Psoas muscle (tissue), 8 donors: Measurements from ENCODE around the gene MED9. TPM values are rescaled to one million over a fixed set of nuclear protein-coding genes. Genes with fewer than 3 reads are reported as not detected.

ENCODE experiments used
- ATAC-seq, 4 donors: fragments of 200-7000 bp; cut with Tn5 transposase; one replicate each; pipeline ENCODE4 v1.9.1; 2020; ENCODE audit warnings: moderate library complexity in 3 of 4, mild to moderate bottlenecking in 2 of 4
- DNase-seq, 2 donors: peaks; one replicate each; pipeline ENCODE4 v3.0.0-alpha.2; 2020
- H3K27ac ChIP-seq: fragments of 200-600 bp; one replicate; pipeline ENCODE4 v1.8.0; 2022
- H3K27me3 ChIP-seq, 3 donors: fragments of 200-600 bp in 1 of 3; one replicate each; pipeline versions ENCODE4 v1.6.1 to v1.8.0; 2013 to 2022; ENCODE audit warnings: low read length in 2 of 3, mild to moderate bottlenecking in 2 of 3, moderate library complexity in 1 of 3; ENCODE audit not compliant: insufficient read depth in 3 of 3
- H3K36me3 ChIP-seq, 2 donors: fragments of 200-600 bp in 1 of 2; one replicate each; pipeline versions ENCODE4 v1.6.1 to v1.8.0; 2013 to 2022; ENCODE audit warnings: low read depth in 1 of 2, mild to moderate bottlenecking in 1 of 2, moderate library complexity in 1 of 2; ENCODE audit not compliant: insufficient read depth in 1 of 2
- H3K4me1 ChIP-seq: fragments of 200-600 bp; one replicate; pipeline ENCODE4 v1.8.0; 2022
- H3K4me3 ChIP-seq: fragments of 200-600 bp; one replicate; pipeline ENCODE4 v1.8.0; 2022; ENCODE audit warnings: mild to moderate bottlenecking
- H3K9me3 ChIP-seq: fragments of 200-600 bp; one replicate; pipeline ENCODE4 v1.8.0; 2022
- WGBS, 3 donors: extraction: QIAGEN DNeasy Blood & Tissue Kit; methylation state at CpG; one replicate each; pipeline versions ENCODE4 v1.1.6 to v1.1.7; 2013; 5-methylcytosine and 5-hydroxymethylcytosine counted together
- intact Hi-C, 2 donors: fragments of 100-400 bp; cut with DNase I; formaldehyde crosslinking; loops; one replicate each; pipeline versions ENCODE4 v1.11.0 to v1.14.2; 2022
- polyA plus RNA-seq, 3 donors: library from polyadenylated mRNA; stranded (reverse); fragments of 200-250 nt; gene quantifications; one replicate each; pipeline ENCODE4 v1.2.3, GENCODE V29; 2013
- total RNA-seq, 4 donors: library from RNA; stranded (reverse); fragmentation: NEBNext Ultra II Directional in 2 of 4; extraction: Animal tissue kit (Norgen Biotek cat#: 25700) in 2 of 4; gene quantifications; one replicate each; pipeline versions ENCODE4 v1.2.1 to v1.2.4, GENCODE V29; 2021 to 2023
- TF ChIP-seq, protein P1 (sequence below): fragments of 200-600 bp; IDR thresholded peaks from one replicate; pipeline ENCODE4 v1.8.0; 2022; ENCODE audit warnings: antibody characterized with exemption
- donor health status: healthy with polysubstance abuse.
- donor health status: DM: no; HTN: no; CAD: no; lungs with moderate emphysema.
- donor health status: Bipolar disorder and iron deficiency.
- donor health status: healthy.
- donor health status: DM: yes; HTN: yes; CAD: no.
- donor health status: DM: no; HTN: no; CAD: no.
- donor health status: DM: no; HTN: no; CAD: no.
- donor health status: DM: yes; HTN: yes; CAD: no.

The MED9 gene
- total and polyA plus RNA-seq, 7 donors = 12.4 to 29.6 (median 18.3) TPM

DNA sequence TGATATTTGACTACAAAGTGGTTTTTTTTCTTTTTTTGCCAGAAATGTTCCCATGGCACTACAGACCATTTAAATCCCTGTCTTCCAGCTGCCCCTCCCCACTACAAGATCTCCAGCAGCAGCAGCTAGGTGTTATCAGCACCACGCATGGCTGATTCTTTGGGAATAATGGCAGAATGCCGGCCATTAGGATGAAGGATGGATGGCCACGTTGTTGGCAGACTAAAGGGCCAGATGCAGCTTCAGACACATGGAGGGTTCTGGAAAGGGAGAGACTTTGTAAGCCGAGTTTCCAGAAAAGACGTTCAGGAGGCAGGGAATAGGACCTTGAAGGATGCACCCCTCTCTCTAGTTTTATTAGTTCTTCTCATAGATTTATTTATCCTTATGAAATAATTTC lies 10.3 kb upstream of the MED9 start:
- 28 to 32% (median 30%) methylated on average over 5 of the region's 5 CpGs for WGBS, 3 donors
- TF ChIP-seq, protein P1, sequence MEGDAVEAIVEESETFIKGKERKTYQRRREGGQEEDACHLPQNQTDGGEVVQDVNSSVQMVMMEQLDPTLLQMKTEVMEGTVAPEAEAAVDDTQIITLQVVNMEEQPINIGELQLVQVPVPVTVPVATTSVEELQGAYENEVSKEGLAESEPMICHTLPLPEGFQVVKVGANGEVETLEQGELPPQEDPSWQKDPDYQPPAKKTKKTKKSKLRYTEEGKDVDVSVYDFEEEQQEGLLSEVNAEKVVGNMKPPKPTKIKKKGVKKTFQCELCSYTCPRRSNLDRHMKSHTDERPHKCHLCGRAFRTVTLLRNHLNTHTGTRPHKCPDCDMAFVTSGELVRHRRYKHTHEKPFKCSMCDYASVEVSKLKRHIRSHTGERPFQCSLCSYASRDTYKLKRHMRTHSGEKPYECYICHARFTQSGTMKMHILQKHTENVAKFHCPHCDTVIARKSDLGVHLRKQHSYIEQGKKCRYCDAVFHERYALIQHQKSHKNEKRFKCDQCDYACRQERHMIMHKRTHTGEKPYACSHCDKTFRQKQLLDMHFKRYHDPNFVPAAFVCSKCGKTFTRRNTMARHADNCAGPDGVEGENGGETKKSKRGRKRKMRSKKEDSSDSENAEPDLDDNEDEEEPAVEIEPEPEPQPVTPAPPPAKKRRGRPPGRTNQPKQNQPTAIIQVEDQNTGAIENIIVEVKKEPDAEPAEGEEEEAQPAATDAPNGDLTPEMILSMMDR = no peak
- no peak for ATAC-seq
- no peaks in the 10 kb centered on the region for H3K36me3 ChIP-seq
- no peaks in the 10 kb centered on the region for H3K4me1 ChIP-seq
- no peaks in the 10 kb centered on the region for H3K9me3 ChIP-seq
- no peak overlapping the region for H3K27ac ChIP-seq
- no peak overlapping the region for H3K4me3 ChIP-seq
- DNase-seq = no peak
- intact Hi-C loops = loop anchor here in 1 of 2 donors (5.0 kb wide), 1 partner anchor 34 kb away; no protein-coding TSS in a partner anchor
- H3K27me3 ChIP-seq = peaks cover 0 to 8% (median 2%) of the 10 kb centered on the region in 3 donors

DNA sequence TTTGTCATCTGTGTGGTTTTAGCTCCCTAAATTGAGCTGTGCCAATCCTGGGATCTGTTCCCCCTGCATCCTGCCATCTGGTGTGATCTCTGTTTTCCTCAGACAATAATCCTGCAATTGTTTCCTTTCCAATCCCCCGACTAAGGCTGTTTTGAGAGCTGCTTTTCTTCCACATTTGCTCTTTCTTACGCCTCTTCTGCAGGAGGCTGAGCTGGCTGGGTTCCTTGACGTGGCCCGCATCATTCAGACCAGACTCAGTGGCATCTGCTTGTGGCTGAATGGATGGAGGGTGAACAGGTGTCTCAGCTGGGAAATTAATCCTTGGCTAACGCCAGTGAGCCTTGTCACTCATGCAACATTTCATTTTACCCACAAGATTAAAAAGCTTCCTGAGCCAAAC lies 9.8 kb upstream of the MED9 start:
- intact Hi-C loops = loop anchor here in 1 of 2 donors (5.0 kb wide), 1 partner anchor 35 kb away; no protein-coding TSS in a partner anchor
- ATAC-seq (no peak), DNase-seq (no peak)
- H3K4me1 ChIP-seq = no peaks in the 10 kb centered on the region
- 39 to 57% (median 42%) methylated on average over 5 of the region's 5 CpGs for WGBS, 3 donors
- no peaks in the 10 kb centered on the region for H3K36me3 ChIP-seq
- no peak overlapping the region for H3K27ac ChIP-seq
- TF ChIP-seq, protein P1 = no peak
- peaks cover 0 to 8% (median 2%) of the 10 kb centered on the region in 3 donors for H3K27me3 ChIP-seq
- no peaks in the 10 kb centered on the region for H3K9me3 ChIP-seq
- no peak overlapping the region for H3K4me3 ChIP-seq

DNA sequence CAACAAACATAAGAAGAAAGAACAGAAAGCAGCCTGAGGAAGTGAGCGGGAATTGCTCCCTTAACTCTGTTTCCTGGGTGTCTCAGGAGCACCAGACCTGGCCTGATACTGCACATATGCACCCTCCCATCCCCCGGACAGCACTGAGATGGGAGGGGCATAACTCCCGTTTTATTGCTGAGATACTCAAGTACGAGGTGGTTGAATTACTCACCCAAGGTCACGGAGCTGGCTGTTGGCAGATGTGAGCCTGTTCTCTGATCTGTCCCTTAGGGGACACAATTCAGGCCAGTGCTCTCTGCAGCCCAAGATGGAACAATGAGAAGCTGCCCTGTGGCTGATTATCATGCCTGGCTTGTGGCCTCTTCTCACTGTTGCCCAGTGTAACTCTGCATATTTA lies 9.1 kb upstream of the MED9 start:
- Histone ChIP-seq H3K9me3 (no peaks in the 10 kb centered on the region), H3K4me3 (no peak overlapping the region), H3K27ac (no peak overlapping the region), H3K27me3 (peaks cover 0 to 8% (median 2%) of the 10 kb centered on the region in 3 donors), H3K4me1 (no peaks in the 10 kb centered on the region), H3K36me3 (no peaks in the 10 kb centered on the region)
- peak in 1 of 4 donors; percentile 32 for ATAC-seq
- WGBS, 3 donors = 22 to 38% (median 26%) methylated on average over 5 of the region's 5 CpGs
- no peak for DNase-seq
- TF ChIP-seq, protein P1 = no peak
- intact Hi-C loops = loop anchor here in 1 of 2 donors (5.0 kb wide), 1 partner anchor 35 kb away; no protein-coding TSS in a partner anchor

DNA sequence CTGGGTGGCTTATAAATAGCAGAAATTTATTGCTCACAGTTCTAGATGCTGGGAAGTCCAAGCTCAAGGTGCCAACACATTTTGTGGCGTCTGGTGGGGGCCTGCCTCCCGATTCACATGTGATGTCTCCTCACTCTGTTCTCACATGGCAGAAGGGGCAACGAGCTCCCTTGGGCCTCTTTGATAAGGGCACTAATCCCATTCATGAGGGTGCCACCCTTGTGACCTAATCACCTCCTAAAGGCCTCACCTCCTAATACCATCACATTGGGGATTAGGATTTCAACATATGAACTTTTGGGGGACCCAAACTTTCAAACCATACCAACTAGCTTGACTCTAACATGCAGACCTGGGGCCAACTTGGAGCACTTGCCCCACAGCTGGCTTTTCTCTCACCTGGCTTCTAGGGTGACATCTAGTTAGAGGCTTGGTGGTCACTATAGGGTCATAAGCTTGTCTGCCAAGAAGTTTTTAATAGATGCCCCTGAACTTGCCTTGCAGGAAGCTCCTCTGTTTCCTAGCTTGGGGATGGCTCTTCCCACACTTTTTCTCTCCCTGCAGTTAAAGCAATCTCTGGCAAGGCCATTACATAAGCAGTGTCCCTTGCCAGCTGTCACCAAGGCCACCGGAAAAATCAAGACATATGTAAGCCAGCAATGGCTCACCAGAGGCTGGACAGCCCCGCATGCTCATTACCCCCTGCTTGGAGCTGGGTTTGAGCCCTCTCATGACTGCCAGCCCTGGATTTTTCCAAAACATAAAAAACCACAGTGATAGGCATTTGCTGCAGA lies 8.4 kb upstream of the MED9 start:
- ATAC-seq (no peak), DNase-seq (no peak)
- Histone ChIP-seq H3K9me3 (no peaks in the 10 kb centered on the region), H3K4me1 (no peaks in the 10 kb centered on the region), H3K27me3 (peaks cover 0 to 10% (median 2%) of the 10 kb centered on the region in 3 donors), H3K4me3 (no peak overlapping the region), H3K27ac (no peak overlapping the region), H3K36me3 (no peaks in the 10 kb centered on the region)
- TF ChIP-seq, protein P1 = no peak
- 35 to 39% (median 38%) methylated on average over 5 of the region's 5 CpGs for WGBS, 3 donors
- intact Hi-C loops = loop anchor here in 1 of 2 donors (5.0 kb wide), 1 partner anchor 36 kb away; no protein-coding TSS in a partner anchor
